ENCODE data around the gene ATXN2.
"Not testable (repeated sequence)": the region's sequence is repeated elsewhere in the genome, so short reads cannot be mapped to it uniquely, and the experiment has no call there.

ATXN2 gene

DNA sequence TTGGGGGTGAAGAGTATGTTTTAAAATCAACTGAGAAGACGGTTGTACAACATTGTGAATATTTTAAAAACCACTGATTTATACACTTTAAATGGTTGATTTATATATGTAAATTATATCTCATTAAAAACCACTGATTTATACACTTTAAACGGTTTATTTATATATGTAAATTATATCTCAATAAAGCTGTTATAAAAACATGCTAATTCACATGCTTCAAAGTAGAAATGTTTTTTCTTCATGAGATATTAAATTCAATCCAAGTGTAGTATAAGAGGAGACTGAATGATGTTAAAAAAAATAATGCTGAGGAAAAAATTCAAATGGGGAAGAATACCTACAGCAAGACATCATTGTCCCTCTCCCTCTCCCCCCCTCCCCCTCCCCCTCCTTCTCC lies 92.9 kb downstream of the ATXN2 start:
- DNase-seq (ENCODE audit: low read depth in 2 of 2): no peak

DNA sequence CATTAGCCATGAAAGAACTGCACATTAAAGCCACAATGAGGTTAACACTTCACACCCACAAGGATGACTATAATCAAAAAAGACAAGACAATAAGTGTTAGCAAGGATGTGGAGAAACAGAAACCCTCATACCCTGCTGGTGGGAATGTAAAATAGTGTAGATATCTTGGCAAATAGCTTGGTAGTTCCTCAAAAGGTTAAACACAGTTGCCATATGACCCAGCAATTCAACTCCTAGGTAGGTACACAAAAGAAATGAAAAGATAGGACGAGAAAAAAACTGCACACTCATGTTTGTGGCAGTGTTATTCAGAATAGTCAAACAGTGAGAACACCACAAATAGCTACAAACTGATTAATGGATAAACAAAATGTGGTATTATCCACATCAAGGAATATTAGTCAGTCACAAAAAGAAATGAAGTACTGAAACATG lies 93.5 kb downstream of the ATXN2 start:
- DNase-seq (ENCODE audit: low read depth in 2 of 2): no peak

DNA sequence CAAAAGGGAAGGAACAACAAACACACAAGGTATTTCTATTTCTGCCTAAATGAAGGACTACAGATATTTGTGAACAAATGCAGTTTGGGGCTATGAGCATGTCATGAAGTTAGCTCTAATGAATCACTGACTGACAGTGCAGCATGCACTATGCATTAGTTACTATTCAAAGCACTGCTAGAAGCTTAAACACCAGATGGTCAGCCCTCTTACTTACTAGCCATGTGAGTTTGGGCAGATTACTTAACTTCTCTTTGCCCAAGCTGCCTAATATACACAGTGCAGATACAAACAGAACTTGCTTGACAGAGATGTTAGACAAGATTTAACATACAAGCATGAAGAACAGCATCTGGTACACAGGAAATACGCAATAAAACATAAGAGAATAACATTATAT lies 96.0 kb downstream of the ATXN2 start:
- DNase-seq (ENCODE audit: low read depth in 2 of 2): no peak

- no peak for DNase-seq (ENCODE audit: low read depth in 2 of 2)
Observed at GRCh38 chr12:111494676-111495075, 104.4 kb downstream of the ATXN2 start.

GRCh38 chr12:111492979-111493378 lies 106.1 kb downstream of the ATXN2 start:
- DNase-seq (ENCODE audit: low read depth in 2 of 2): not testable (repeated sequence)

GRCh38 chr12:111488798-111489197 lies 110.3 kb downstream of the ATXN2 start:
- no peak for DNase-seq (ENCODE audit: low read depth in 2 of 2)

DNA sequence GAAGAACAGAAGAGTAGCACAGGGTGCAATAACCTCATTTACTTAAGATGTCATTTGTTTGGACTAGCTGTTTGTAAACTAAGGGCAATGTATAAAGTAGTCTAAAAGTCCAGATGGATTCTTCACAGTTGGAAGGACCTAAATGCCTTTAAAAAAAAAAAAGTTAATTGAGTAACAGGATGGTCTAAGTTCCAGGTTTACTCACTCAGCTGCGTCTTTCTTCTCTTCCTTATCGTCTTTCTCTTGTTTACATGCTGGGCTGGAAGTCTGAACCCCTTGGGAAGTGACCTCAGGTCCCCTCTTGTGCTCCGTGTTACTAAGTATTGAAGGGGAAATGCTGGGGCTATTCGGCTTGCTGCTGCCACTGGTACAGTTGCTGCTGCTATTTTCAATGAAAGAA lies 110.8 kb downstream of the ATXN2 start:
- no peak for DNase-seq (ENCODE audit: low read depth in 2 of 2)

GRCh38 chr12:111482462-111482861 lies 116.7 kb downstream of the ATXN2 start:
- no peak for DNase-seq (ENCODE audit: low read depth in 2 of 2)

- DNase-seq (ENCODE audit: low read depth in 2 of 2): no peak
Observed at GRCh38 chr12:111471236-111471635, 127.9 kb downstream of the ATXN2 start.

DNA sequence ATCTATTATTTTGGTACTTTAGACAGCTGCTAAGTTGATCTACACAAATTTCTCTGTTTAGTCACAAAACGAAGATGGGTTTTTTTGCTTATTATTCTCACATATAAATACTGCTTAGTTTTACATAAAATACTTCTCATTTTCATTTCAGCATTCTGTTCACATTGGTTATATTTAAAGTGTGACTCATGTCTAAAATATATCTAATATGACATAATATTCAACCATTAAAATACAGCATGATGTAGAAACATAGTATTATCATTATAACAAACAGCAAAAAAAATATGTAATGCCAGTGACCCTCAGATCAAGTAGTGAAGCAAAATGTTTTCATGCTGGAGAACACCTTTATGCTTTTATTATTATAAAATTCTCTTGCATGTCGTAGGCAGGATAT lies 129.7 kb downstream of the ATXN2 start:
- no peak for DNase-seq (ENCODE audit: low read depth in 2 of 2)

- DNase-seq (ENCODE audit: low read depth in 2 of 2): no peak
Observed at GRCh38 chr12:111467857-111468241, 131.3 kb downstream of the ATXN2 start.

GRCh38 chr12:111467092-111467856 lies 131.8 kb downstream of the ATXN2 start:
- DNase-seq (ENCODE audit: low read depth in 2 of 2): no peak

DNA sequence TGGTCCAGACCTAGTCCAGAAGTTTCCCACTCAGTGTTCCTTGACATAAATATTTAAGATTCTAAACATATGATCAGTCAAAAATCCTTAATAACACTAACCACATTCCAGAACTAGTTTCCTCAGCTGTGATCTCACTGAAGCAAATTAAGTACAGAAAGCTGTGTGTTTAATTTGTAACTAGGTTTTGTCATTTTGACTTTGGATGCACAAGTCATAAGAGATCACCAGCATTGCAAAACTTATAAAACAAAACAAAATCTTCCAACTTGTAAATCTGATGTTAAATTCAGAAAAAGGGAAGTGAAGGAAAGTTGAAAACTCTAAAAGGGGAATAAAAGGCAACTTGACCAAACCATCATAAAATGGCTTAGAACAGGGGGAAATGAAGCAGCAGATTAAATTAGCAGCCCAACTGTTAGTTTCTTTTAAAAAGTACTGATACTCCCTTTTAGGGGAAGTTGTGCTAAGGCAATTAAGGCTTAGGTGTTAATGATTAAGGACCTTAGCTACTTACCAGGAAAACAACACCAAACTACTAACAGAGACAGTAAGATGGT lies 136.8 kb downstream of the ATXN2 start:
- DNase-seq (ENCODE audit: low read depth in 2 of 2): no peak

GRCh38 chr12:111460111-111460510 lies 139.0 kb downstream of the ATXN2 start:
- not testable (repeated sequence) for DNase-seq (ENCODE audit: low read depth in 2 of 2)

DNA sequence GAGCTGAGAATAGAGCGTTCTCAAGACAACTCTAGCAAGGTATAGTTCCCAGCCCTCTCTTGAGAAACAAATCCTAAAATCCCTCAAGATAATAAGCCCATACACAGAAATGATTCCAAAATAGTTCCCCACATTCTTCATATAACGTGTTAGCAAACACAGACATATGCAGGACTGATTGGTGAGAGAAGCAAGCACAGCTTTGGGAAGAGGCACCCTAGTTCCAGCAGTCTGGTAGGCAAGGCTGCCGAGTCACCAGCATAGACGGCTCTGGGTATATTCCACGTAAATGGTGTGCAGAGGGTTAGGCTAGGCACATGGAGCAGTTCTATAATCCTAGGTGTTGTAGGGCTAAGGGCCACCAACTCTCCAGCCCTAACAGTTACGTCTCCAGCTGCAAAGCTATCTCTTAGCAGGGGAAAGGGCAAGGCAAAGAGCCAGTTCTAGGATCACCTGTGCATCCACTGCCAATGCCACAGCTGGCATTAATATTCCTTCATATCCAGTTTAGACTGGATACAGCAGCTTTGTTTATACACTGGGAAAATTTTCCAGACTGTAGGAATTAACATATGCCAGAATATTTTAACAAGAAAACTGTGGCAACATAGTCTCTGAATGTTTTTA lies 140.5 kb downstream of the ATXN2 start:
- DNase-seq (ENCODE audit: low read depth in 2 of 2): no peak

DNA sequence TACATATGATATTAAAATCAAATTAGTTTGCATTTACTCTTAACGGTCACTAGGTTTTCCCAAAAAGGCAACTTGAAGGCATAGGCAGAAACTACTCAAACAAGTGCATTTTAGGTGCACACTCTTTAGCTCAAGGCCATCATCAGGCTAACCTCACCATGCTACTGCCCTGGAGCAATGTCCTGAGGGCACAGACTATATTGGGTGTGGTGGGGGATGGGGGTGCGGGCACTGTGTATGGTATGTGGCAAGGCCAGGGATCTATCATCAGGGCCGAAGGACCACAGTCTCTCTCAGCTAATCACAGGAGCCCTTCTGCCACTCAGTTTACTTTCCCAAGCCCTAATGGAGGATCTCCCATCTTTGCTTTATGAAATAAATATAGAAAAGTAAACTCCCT lies 141.5 kb downstream of the ATXN2 start:
- no peak for DNase-seq (ENCODE audit: low read depth in 2 of 2)

DNA sequence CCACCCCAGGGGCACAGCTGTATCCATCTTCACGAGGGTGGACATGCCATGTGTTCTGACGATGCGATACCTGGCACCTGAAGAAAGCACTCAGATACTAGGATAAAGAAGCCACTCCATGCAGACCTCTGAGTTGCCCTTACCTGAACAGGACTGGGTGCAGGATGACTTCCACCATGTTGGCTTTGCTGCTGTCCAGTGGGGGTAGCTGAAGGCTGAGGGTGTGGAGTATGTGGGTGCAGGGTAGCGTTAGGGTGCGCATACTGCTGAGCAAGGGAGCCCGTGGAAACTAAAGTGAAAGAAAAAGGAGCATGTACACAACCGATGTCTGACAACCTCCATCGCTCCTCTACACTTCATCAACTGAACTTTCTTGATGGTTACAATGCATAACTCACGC lies 142.0 kb downstream of the ATXN2 start:
- DNase-seq (ENCODE audit: low read depth in 2 of 2): no peak

DNA sequence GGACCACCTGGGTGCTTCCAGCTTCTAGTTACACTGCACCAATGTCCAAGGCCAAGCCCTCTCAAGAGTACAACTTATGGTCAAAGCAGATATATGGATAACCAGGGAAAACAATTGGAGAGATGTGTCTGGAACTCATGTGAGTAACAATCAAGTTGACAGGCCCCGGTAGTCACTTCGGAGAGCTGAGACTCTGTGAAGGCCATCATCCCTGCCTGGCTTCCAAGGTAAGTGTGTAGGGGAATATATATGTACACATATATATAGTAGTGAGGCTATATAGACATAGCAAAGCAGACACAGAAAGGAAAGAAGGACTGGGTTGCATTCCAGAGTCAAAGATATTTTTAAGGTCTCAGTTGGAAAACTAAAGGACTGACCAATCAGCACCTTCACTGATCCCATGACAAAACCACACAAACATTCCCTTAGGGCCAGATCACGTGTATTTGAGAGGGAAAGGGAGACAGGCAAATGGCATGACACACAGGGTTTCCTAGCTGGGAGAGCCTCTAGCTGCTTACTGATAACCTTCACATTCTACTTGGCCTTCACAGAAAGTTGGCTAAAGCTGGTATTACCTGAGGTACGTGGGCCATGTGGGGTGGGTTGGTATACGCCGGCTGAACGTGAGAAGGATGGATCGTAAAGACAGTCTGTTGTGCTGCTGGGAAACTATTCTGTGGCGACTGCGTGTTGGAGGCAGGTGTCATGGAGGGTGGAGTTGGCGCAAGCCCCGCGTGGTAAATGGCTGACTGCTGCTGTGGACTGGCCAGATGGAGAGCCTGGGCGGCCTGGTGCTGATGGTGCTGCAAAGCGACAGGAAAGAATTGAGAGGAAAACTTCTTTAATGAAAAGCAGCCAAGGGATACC lies 143.4 kb downstream of the ATXN2 start:
- no peak for DNase-seq (ENCODE audit: low read depth in 2 of 2)

DNA sequence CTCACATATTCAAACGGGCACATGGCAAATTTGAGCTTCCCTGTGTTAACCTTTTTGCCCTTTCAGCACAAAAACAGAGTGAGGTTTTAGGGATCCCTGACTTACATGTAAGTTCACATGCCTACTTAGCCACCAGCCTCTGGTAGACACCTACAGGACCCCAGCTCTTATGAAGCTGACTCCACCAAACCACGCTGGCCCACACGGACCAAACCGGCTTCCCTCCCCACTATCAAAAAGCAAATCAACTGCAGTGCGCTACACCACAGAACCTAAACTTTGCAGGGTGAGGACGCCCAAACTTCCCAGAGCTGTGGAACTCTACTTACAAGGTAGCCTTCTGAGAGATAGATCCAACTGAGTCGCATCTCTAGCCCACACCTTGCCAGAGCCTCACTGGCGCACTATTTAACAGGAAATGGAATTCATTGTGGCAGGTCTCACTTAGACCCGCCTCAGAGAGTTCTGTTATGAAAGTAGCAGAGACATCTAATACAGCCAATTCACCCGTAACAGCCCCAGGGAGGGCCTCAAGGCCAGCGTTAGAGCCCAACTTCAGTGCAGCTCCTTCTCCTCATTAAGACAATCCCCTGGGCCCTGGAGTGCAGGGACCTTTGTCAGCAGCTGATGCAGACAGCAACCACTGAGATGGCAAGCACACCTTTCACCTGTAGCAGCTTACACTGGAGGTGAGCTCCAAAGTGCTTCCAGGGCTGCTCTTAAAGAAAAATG lies 144.2 kb downstream of the ATXN2 start:
- DNase-seq (ENCODE audit: low read depth in 2 of 2): no peak

- no peak for DNase-seq (ENCODE audit: low read depth in 2 of 2)
Observed at GRCh38 chr12:111454311-111454710, 144.8 kb downstream of the ATXN2 start.

Measured in stimulated activated CD8-positive, alpha-beta memory T cell treated with anti-CD3 and anti-CD28 coated beads, Interleukin-2, amount 100 ng/mL, for 48 hours (primary cell).